Vagina (tissue), 1 donor: ENCODE data around the gene CCDC122. TPM values are rescaled to one million over a fixed set of nuclear protein-coding genes. Genes with fewer than 3 reads are reported as not detected.

Experiments used
- small RNA-seq: library from RNA; depleted of rRNA; stranded (forward); fragments of <200 nt; gene quantifications from one replicate; pipeline ENCODE3, GENCODE V24; 2016
- total RNA-seq: library from RNA; depleted of rRNA; stranded (reverse); fragments of >200 nt; gene quantifications from one replicate; pipeline ENCODE4 v1.2.3, GENCODE V29; 2016

Gene CCDC122
- total RNA-seq, 1 donor from 2014 or later, result 4.9 TPM

Small RNA genes lying within 50 kb of the gene (small RNA-seq; reads per million reads assigned to genes)
- gene AL162713.1, result not detected

Other genes with a start within 250 kb of the CCDC122 start
- gene ENOX1, start 92.8 kb downstream of the CCDC122 start, total RNA-seq, result 2.7 TPM
- gene LACC1, start 164 bp upstream of the CCDC122 start, total RNA-seq, result 2.9 TPM